GM19023 (cell line): ENCODE measurements around the gene SLC1A3.
A peak's percentile ranks its signal among the peaks of the same experiment; 100 is the strongest.

Source experiments
- ATAC-seq: cut with Tn5 transposase; IDR thresholded peaks from one replicate; pipeline ENCODE4 v1.9.1; 2021; ENCODE audit warnings: mild to moderate bottlenecking, moderate library complexity; ENCODE audit not compliant: unreplicated experiment

Gene SLC1A3

DNA sequence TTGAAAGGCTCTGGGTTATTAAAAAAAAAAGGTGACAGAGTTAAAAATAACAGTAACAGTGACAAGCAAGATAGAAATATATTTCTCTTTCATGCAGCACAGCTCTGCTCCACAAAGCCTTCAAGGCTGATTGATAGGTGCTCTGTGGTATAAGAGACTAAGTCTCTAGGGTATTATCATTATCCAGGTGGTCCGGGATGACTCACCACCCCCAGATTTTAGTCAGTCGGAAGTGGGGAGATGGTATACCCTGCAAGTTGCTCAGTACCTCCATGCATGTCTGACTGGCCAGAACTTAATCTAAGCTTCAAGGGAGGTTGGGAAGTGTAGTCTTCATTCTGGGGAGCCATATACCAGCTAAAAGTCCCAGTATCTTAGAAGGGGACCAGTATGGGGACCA is 76.1 kb downstream of the SLC1A3 start:
- no peak for ATAC-seq

DNA sequence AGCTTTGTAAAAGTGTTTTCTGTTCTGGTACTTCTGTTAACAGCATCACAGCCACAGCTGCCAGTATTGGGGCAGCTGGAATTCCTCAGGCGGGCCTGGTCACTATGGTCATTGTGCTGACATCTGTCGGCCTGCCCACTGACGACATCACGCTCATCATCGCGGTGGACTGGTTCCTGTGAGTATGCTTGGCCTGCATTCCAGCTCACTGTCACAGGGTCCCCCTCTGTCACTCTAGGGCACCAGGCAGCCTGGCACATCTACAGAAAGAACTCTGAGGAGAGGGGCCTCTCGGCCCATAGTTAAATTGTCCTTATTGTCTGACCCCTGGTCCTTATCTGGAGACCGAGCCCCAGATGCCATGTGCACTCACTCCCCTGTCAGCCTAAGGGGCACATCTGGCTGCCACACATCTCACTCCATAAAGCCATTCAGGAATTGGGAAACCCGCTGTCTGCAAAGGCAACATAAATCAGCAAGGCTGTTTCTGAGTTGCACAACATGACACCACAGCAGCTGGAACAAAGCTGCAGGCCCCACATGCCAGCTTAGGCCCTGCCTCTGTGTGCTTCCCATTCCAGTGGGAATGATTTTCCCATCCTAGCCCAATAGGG is 77.5 kb downstream of the SLC1A3 start:
- no peak for ATAC-seq

DNA sequence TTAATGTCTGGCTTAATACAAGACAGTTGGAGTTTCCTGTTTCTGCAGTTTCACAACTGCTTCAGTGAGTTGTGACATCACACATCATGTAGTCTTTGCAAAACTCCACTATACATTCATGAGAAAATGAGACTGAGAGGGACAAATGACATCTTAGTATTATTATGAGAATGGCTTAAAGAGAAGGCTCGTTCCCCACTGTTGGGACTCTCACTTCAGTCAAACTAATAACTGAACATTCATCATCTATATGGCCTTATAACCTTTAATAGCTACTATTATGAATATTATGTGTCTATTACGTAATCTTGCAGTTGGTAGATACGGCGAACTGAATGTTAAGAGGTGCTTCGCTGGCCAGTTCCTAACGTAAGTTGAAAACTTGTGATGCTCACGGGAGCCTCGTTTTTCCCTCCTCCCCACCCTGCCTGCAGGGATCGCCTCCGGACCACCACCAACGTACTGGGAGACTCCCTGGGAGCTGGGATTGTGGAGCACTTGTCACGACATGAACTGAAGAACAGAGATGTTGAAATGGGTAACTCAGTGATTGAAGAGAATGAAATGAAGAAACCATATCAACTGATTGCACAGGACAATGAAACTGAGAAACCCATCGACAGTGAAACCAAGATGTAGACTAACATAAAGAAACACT is 79.4 kb downstream of the SLC1A3 start:
- no peak for ATAC-seq

DNA sequence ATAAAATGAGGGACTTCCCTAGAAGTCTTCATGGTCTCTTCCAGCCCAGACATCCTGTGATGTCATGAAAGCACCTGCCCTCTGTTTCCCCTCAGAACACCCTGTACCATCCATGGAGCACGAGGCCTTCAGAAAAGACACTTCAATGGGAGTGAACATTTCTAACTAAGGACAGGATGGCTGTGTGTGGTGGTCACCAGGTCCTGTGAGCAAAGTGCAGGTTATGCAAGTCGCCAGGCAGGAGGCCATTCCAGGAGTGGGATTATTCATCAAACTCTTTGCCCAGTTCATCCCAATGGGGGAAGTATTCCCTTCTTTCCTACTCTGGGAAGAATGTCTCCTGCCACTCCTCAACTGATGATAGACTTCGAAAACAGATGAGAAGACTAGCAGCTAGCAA is 80.5 kb downstream of the SLC1A3 start:
- ATAC-seq: no peak

DNA sequence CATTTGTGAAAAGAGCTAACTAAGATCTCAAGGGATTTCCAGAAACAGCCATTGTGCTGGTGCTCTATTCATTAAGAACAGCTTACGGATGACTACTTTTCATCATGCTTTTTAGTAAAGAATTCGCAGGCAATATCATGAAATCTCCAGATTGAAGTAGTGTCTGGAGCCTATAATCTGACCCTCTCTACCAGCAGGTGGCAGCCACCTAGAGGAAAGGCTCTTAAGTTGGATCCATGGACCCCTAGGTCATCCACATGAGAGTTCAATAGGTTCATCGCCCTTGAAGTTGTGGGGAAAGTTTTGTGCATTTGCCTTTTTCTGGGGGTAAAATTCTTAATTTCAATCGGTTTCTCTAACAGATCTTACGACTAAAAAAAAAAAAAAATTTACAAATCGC is 82.3 kb downstream of the SLC1A3 start:
- no peak for ATAC-seq

DNA sequence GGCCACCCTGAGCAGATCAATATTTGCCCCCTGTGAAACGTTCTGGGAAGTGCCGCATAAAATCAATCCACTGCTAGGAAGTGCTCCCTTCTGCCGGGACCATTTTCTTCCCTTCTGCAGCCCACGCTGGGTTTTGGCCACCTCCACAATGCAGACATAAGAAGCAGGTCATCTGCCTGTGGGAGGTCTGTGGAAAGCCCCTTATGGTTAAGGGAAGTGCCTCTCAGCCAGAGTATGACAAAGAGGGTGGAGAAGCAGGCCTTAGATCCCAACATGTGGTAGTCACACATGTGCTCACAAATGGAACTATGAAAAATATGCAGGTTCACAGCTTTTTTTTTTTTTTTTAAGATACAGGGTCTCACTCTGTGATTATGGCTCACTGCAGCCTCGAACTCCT is 82.8 kb downstream of the SLC1A3 start:
- no peak for ATAC-seq

DNA sequence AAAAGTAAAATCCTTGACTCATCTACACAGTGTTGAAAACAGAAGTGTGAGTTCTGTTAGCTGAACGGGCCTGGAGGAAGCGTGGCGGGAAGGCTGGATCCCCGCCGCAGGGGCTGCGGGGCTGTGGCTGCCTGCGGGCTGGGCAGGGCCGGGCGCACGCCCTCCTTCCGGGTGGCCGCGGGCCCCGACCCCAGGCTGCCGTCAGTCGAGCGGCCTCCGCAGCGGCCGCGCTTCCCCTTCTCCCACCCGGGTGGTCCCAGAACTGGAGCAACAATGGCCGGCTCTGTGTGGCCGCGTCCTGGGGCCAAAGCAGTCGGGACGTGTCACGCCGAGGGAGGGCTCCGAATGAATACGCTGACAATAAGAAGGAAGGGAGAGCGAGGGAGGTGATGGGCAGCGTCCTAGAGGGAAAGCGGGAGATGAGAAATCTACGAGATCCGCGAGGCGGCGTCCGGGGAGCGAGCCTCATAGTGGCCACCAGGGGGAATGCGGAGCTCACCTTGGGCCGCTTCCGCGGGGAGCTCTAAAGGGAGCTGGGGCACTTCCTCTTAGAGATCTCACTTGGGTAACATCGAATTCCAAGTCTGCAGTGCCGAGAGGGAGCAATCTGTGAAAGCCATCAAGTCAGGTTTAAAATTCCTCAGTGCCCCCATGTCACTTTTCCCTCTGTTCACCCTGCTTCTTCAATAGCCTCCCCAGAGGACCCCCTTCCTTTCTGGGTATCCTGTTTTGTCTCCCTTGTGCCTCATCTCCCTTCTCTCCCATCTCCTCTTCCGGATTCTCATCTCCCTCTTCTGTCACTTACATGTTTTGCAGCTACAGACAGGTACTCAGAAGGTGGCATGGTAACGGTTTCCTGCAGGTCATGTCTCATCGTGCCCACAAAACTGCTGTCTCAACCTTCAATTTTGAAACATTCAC is 83.9 kb downstream of the SLC1A3 start:
- peak; percentile 87 for ATAC-seq

DNA sequence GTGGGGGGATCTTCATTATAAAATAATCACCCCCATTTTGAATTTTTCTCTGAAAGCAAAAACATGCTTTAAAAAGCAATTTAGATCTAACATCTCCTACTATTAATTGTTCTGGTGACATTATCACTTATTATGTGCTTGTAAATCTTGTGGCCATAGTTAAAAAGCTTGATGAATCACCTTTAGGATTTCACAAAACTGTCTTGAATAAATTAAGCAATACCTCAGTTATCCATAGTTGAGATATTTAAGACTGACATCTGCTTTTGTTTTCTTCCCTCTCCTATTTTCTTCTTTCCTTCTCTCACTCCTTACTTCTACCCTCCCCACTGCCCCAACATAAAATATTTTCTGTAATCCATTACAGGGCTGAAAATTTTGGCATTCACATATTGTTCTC is 84.8 kb downstream of the SLC1A3 start:
- ATAC-seq: no peak

DNA sequence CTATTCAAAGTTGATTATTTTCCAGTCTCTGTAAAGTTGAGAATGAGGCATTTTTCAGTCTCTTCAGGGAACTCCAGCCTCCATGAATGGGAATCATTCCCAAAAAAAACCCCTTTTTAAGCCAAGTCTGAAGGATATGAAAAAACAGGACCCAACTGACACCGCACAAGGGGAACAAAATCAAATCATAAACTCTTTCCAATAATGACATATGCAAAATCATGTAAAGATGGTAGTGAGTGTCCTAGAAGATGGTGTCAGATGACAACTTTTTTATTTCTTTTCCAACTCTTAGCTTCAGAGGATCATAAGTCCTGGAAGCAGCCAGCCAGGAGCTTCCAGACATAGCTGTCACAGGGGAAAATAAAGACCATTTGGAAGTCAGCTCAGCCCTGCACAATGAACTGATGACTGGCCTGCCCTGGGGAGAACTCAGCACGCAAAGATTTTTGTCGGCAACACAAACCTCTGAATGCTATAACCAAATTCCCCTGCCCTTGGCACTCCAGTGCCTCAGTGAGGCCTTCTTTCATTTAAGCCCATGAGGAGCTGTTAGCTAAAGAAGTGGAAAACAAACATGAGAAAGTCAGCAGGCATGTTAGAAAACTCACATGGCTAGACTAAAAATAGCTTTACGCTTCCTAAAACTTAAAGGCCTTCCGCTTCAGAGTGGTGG is 85.4 kb downstream of the SLC1A3 start:
- no peak for ATAC-seq

DNA sequence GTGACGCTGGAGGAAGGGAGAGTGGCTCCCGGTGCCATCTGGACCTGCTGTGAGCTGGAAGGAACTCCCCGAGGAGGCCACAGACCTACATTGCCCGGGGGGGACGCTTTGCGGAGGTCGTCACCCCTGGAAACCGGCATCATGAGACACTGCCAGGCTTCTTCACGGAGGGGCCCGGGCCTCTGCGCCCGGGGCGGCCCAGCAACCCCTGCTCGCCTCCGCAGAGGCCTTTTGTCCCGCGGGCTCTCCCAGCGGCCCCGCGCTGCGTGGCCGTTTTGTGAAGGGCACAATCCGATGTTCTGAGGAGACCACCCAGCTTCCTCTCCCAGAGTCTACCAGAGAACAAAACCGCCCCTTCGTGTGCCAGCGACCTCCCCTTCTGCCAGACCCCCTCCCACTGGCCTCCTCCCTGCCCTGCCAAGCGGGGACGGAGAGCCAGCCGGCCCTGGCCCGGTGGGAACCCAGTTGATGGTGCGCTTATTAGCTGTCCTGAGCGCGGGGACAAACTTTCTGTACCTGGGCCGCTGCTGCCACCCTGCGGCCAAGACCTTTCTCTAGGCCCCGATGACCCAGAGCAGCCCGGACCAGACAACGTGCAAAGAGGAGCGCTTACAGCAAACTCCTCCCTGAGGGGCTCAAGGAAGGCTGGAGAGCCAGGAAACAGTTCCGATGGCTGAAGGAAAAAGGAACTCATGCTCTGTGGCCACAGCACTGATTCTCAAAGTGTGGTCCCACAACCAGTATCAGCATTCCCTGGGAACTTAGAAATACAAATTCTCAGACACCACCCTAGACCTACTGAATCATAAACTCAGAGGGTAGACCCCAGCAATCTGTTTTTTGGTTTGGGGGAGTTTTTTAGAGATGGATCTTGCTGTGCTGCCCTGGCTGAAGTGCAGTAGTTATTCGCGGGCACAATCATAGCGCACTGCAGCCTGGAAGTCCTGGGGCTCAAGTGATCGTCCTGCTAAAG is 86.7 kb downstream of the SLC1A3 start:
- ATAC-seq: peak; percentile 62

DNA sequence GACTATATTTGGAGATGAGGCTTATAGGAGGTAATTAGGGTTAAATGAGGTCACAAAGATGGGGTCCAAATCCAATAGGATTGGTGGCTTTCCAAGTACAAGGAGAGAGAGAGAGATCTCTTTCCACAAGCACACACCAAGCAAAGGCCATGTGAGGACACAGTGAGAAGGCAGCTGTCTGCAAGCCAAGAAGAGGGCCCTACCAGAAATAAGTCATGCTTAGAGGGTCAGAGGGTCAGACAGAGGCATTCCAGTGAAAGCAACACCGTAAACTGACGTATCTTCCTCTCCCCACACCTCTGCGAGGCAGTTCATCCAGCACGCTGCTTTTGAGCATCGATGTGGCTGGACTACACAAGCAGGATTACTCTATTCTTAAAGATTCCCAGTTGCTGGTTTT is 87.9 kb downstream of the SLC1A3 start:
- no peak for ATAC-seq

DNA sequence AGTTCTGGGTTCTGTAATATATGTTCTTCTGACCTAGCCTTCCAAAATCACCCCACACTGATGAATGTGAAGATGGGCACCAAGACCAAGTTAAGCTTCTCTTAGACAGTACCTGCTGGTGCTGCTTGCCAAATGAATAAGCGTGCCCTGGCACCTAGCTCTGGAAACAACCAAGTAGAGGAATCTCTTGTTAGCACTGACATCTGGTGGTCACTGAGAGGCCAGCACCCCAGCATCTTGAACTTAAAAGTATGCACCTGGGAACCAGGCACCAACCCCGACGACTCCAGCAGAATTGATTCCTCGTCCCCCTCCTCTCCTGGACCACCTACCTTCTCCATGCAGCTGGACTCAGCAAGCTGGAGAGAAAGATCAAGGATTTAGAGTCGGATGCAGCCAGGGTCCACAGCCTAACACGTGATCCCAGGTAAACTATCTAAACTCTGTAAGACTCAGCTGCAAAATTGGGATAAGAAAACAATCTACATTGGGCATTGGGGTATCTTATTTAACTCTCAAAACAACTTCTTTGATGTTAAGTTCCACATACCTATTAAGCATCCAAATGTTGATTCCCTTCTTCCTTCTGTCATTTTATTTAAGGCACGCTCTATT is 89.8 kb downstream of the SLC1A3 start:
- no peak for ATAC-seq

DNA sequence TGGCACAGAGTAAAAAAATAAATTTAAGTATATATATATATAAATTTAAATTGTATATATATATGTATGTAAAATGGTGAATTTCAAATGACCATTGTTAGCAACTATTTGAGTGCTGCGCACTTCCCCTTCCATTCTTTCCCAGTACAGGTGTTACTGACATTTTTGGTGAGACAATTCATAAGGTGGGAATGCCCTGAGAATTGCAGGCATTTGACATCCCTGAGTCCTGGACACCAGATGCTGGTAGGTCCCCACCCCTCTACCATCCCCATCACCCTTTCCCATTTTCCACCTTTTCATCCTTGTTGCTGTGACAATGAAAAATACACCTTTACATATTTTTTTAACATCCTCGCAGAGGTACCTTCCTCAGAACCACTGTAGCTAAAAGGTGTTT is 91.6 kb downstream of the SLC1A3 start:
- ATAC-seq: no peak

DNA sequence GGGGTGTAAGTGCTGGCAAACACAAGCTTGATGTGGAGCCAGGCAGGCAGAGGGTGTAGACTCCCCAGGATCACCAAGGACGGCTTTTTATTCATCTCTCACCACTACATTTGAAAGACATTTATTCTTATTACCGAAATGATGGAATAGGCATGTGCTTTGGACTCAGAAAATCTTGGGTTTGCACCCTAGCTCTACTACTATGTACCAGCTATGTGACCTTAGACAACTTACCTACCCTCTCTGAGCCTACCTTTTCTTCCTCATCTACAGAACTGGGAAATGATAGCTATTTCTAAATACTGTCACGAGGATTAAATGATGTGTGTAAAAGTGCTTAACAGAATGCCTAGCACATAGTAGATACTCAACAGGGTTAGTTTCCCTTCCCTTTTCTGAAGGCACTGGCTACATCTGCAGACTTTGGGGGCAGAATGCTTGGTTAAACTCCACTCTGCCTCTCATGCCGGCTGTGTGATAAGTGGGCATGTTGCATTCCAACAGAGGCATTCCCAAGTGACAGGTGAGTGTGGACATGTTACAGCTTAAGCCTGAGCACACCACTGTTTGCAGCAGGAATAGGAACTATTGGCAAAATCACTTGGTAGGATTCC is 94.8 kb downstream of the SLC1A3 start:
- peak; percentile 94 for ATAC-seq

DNA sequence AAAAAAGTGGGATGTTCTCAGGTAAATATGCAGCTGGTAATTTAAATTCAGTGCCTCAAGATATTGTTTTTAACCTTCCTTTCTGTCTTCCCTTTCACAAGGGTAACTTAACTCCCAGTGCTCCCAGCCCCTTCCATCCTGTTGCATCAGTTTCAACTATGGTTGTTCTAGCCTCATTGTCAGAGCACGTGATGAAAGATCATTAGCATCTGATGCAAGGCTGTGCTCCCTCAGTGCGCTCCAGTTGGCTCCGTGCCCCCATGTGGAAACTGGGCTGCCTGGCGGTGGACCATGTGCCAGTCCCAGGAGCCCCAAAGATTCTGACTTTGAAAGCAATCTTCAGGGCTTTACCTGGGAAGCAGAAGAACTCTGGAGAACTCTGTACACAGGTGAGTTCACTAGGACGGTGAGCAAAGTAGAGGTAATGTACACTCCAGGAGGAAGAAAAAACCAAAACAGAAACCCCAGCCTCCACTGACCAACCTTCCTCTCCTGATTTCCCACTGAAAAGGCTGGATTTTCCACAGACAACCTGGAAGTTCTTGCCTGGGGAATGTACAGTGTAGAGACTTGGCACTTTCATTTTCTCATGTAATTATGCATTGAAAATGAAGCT is 96.9 kb downstream of the SLC1A3 start:
- ATAC-seq: no peak

DNA sequence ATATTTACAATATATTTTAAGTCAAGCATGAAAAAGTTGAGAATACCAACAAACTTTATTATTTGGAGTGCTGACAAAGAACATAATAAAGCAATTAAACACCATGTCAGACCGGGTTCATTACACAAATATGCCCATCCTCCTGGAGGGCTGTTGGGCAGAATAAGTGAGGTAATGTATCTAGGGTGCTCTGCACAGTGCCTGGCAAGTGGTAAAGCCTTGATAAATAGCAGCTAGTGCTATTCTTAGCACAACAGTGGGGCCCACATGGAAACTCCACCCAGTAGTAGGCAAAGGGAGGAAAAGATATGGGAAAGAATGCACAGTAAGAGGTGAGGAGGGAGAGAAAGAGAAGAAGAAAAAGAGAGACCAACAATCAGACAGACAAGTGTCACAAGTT is 97.7 kb downstream of the SLC1A3 start:
- no peak for ATAC-seq

DNA sequence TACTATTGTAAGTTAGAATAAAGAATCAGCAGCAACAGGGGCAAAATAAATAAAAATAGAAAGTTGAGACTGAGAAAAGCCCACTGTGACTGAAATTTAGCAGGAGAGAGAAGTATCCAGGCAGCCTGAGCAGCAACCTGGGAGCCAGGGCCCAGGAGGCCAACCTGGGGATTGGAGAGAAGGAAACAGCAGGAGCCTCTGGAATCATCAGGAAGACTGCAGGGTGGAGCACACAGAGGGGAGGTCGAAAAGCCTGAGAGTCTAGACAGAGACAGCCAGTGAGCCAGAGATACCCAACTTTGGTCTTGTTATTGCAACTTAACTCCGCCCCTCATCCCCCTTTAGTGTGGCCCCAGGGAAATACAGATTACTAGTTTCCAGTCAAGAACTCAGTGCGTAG is 98.6 kb downstream of the SLC1A3 start:
- ATAC-seq: no peak

DNA sequence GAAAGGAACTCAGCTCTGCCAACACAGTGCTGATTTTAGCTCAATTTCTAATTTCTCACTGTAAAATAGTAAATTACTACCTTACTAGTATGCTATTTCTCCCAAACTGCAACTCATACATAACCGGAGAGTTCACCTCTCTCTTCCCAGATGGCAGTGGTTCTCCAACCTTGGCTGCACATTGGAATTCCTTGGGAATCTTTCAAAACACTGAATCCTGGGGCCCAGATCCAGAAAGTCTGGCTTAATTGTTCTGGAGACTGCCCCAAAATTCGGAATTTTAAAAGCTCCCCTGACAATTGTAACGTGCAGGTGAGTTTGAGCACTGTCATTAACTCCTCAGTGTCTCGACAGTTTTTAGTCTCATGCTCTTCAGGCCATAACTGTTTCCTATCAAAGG is 100.3 kb downstream of the SLC1A3 start:
- no peak for ATAC-seq

DNA sequence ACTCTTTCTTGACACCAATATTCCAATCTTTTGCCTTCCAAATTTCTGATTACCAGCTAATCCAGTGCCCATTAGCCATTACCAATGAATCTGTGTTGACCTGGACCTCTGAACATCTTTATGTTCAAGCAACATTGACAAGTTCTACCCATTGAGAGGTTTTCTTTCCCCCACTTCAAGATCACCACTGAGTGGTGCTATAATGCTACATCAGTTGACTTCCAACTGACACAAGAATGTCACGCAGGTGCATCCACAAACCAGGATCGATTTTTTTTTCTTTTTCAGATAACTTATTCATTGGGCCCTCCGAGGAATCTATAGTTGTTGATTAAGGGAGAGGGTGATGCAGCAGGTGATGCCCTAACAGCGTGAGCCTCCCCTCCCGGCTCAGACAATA is 102.6 kb downstream of the SLC1A3 start:
- ATAC-seq: no peak
